ENCODE measurements around the gene BRAT1. TPM values are rescaled to one million over a fixed set of nuclear protein-coding genes. Genes with fewer than 3 reads are reported as not detected.

BRAT1 gene
- total and polyA plus RNA-seq, 2 experiments from 2014 or later: 32.5 to 76.8 TPM

GRCh38 chr7:2542916-2543871 lies 12.1 kb downstream of the BRAT1 start:
- Histone ChIP-seq H3K79me2 (replicated peaks; ENCODE audit: insufficient read depth) (no peaks in the 10 kb centered on the region), H3K36me3 (ENCODE audit: insufficient read depth) (no peaks in the 10 kb centered on the region; the same call in 1 of the 2 replicates), H3F3A (replicated peaks; ENCODE audit: low read depth) (0 out of 2 replicates have a peak, but pooled peaks cover 8% of the 10 kb centered on the region), H3K27ac (ENCODE audit: low read depth) (no peak overlapping the region), H3K4me1 (ENCODE audit: insufficient read depth) (no peaks in the 10 kb centered on the region), H3K27me3 (ENCODE audit: insufficient read depth) (no peaks in the 10 kb centered on the region), H3K4me3 (no peak overlapping the region), H4K20me1 (replicated peaks; ENCODE audit: insufficient read depth) (peaks cover 3% of the 10 kb centered on the region; the same call in 1 of the 2 replicates), H2AFZ (no peak overlapping the region), H3K9me2 (ENCODE audit: insufficient read depth) (no peaks in the 10 kb centered on the region), H3K4me2 (no peak overlapping the region)
- TF ChIP-seq STAT1 (IDR thresholded peaks at IDR 0.05; ENCODE audit: unreplicated experiment): no peak
- no peak for TF ChIP-seq ZNF462 (CRISPR knock-in tag; IDR thresholded peaks at IDR 0.05)
- TF ChIP-seq EZH2 (IDR thresholded peaks at IDR 0.05; ENCODE audit: low read depth, unreplicated experiment): no peak
- no peak for TF ChIP-seq ZNF114 (CRISPR knock-in tag; IDR thresholded peaks at IDR 0.05)
- TF ChIP-seq CTCF (conservative IDR thresholded peaks at IDR 0.05; ENCODE audit: low read depth in 2 of 2): no peak
- TF ChIP-seq NANOG (IDR thresholded peaks at IDR 0.05; ENCODE audit: borderline replicate concordance): no peak
- TF ChIP-seq POLR2AphosphoS5 (IDR thresholded peaks at IDR 0.05; ENCODE audit: low read depth): no peak
- no peak for TF ChIP-seq ZNF331 (CRISPR knock-in tag; IDR thresholded peaks at IDR 0.05; ENCODE audit: low read depth)
- TF ChIP-seq REST (IDR thresholded peaks at IDR 0.05; ENCODE audit: unreplicated experiment): no peak
- no peak for TF ChIP-seq EZH2phosphoT487 (IDR thresholded peaks at IDR 0.05; ENCODE audit: unreplicated experiment)
- no peak for TF ChIP-seq CREB1 (CRISPR knock-in tag; IDR thresholded peaks at IDR 0.05; ENCODE audit: low read depth)
- TF ChIP-seq JUNB (IDR thresholded peaks at IDR 0.05; ENCODE audit: unreplicated experiment): no peak
- TF ChIP-seq ETS1 (IDR thresholded peaks at IDR 0.05): no peak
- Mint-ChIP-seq H3K36me3 (ENCODE audit: low read depth) (peaks cover 40% of the 10 kb centered on the region), H3K4me1 (no peaks in the 10 kb centered on the region), H3K27ac (no peak overlapping the region), H3K9me3 (no peaks in the 10 kb centered on the region), H3K4me3 (no peak overlapping the region), H3K27me3 (ENCODE audit: insufficient read depth, low read depth, poor library complexity) (peaks cover 2% of the 10 kb centered on the region)
- DNase-seq (ENCODE audit: low spot score): no peak
- no peak for ATAC-seq
